GM23338 (cell line): ENCODE measurements around the gene IL22RA2. TPM values are rescaled to one million over a fixed set of nuclear protein-coding genes. Genes with fewer than 3 reads are reported as not detected.

Experiments used
- ATAC-seq: fragments of 200-7000 bp; cut with Tn5 transposase; 3 replicates; pipeline ENCODE4 v1.9.1; 2020
- DNase-seq: peaks from one replicate; pipeline ENCODE4 v3.0.0-alpha.2; 2015; ENCODE audit warnings: low spot score
- H2AFZ ChIP-seq: fragments of 200-600 bp; sonication (generic); 2 replicates; pipeline ENCODE4 v1.8.0; 2016; ENCODE audit warnings: antibody characterized with exemption, mild to moderate bottlenecking, moderate library complexity
- H3F3A ChIP-seq: fragments of 200-600 bp; sonication (generic); replicated peaks from 2 replicates; pipeline ENCODE4 v1.8.0; 2017; ENCODE audit warnings: antibody characterized with exemption, mixed run types, low read depth
- H3K27ac ChIP-seq: fragments of 200-600 bp; sonication (generic); 2 replicates; pipeline ENCODE4 v1.6.1; 2016; ENCODE audit warnings: low read depth
- H3K27me3 ChIP-seq: fragments of 200-600 bp; sonication (generic); 2 replicates; pipeline ENCODE4 v1.8.0; 2016; ENCODE audit warnings: mild to moderate bottlenecking, mixed run types, moderate library complexity; ENCODE audit not compliant: insufficient read depth
- H3K36me3 ChIP-seq: fragments of 200-600 bp; sonication (generic); 2 replicates; pipeline ENCODE4 v1.8.0; 2016; ENCODE audit warnings: mild to moderate bottlenecking; ENCODE audit not compliant: insufficient read depth
- H3K4me1 ChIP-seq: fragments of 200-600 bp; sonication (generic); 2 replicates; pipeline ENCODE4 v1.8.0; 2016; ENCODE audit warnings: mild to moderate bottlenecking, moderate library complexity; ENCODE audit not compliant: insufficient read depth
- H3K4me2 ChIP-seq: fragments of 200-600 bp; sonication (generic); 2 replicates; pipeline ENCODE4 v1.7.1; 2017; ENCODE audit warnings: mixed run types
- H3K4me3 ChIP-seq: fragments of 200-600 bp; sonication (generic); 2 replicates; pipeline ENCODE4 v1.6.1; 2016; ENCODE audit warnings: mixed run types
- H3K79me2 ChIP-seq: fragments of 200-600 bp; sonication (generic); replicated peaks from 2 replicates; pipeline ENCODE4 v1.8.0; 2017; ENCODE audit warnings: mild to moderate bottlenecking; ENCODE audit not compliant: insufficient read depth
- H3K9me2 ChIP-seq: fragments of 200-600 bp; sonication (generic); 2 replicates; pipeline ENCODE4 v1.8.0; 2017; ENCODE audit not compliant: insufficient read depth
- H4K20me1 ChIP-seq: fragments of 200-600 bp; sonication (generic); replicated peaks from 2 replicates; pipeline ENCODE4 v1.8.0; 2017; ENCODE audit warnings: mild to moderate bottlenecking; ENCODE audit not compliant: insufficient read depth
- H3K27ac Mint-ChIP-seq: 2 replicates; pipeline ENCODE4 v1.8.0; 2020; ENCODE audit warnings: inconsistent platforms, mild to moderate bottlenecking, moderate library complexity, mixed read lengths
- H3K27me3 Mint-ChIP-seq: 3 replicates; pipeline ENCODE4 v1.8.0; 2022; ENCODE audit warnings: low read depth, mild to moderate bottlenecking, moderate library complexity, mixed read lengths, inconsistent platforms; ENCODE audit not compliant: insufficient read depth, poor library complexity
- H3K36me3 Mint-ChIP-seq: 3 replicates; pipeline ENCODE4 v1.8.0; 2021; ENCODE audit warnings: low read depth, mild to moderate bottlenecking, inconsistent platforms, moderate library complexity, mixed read lengths
- H3K4me1 Mint-ChIP-seq: 3 replicates; pipeline ENCODE4 v1.8.0; 2020; ENCODE audit warnings: mild to moderate bottlenecking, inconsistent platforms, mixed read lengths
- H3K4me3 Mint-ChIP-seq: 3 replicates; pipeline ENCODE4 v1.8.0; 2021; ENCODE audit warnings: moderate library complexity, mild to moderate bottlenecking, inconsistent platforms, mixed read lengths
- H3K9me3 Mint-ChIP-seq: 3 replicates; pipeline ENCODE4 v1.8.0; 2020; ENCODE audit warnings: moderate library complexity, mild to moderate bottlenecking, inconsistent platforms, mixed read lengths
- CREB1 ChIP-seq: fragments of 250-450 bp; sonication (Bioruptor Pico); IDR thresholded peaks from 2 replicates; pipeline ENCODE4 v1.5.0; 2020; ENCODE audit warnings: low read depth, mild to moderate bottlenecking, moderate library complexity
- CTCF ChIP-seq, 2 experiments: fragments of 200-600 bp in 1 of 2; sonication (generic) in 1 of 2; conservative IDR thresholded peaks; 2 replicates each; pipeline versions ENCODE4 v1.5.1 to v1.6.1; 2016 to 2017; ENCODE audit warnings: antibody characterized with exemption in 2 of 2, low read depth in 2 of 2, mild to moderate bottlenecking in 2 of 2, moderate library complexity in 1 of 2
- ETS1 ChIP-seq: IDR thresholded peaks from 2 replicates; pipeline ENCODE4 v1.6.1; 2016; ENCODE audit warnings: antibody characterized with exemption
- EZH2 ChIP-seq: fragments of 200-600 bp; sonication (generic); IDR thresholded peaks from one replicate; pipeline ENCODE4 v1.8.0; 2017; ENCODE audit warnings: antibody characterized with exemption, mild to moderate bottlenecking, low read depth; ENCODE audit not compliant: unreplicated experiment
- EZH2phosphoT487 ChIP-seq: fragments of 200-600 bp; sonication (generic); IDR thresholded peaks from one replicate; pipeline ENCODE4 v1.8.1; 2018; ENCODE audit warnings: antibody characterized with exemption; ENCODE audit not compliant: unreplicated experiment
- JUNB ChIP-seq: IDR thresholded peaks from one replicate; pipeline ENCODE4 v1.6.1; 2016; ENCODE audit warnings: antibody characterized with exemption; ENCODE audit not compliant: unreplicated experiment
- NANOG ChIP-seq: IDR thresholded peaks from 2 replicates; pipeline ENCODE4 v1.6.1; 2016; ENCODE audit warnings: antibody characterized with exemption, borderline replicate concordance
- POLR2AphosphoS5 ChIP-seq: IDR thresholded peaks from 2 replicates; pipeline ENCODE4 v1.6.1; 2016; ENCODE audit warnings: antibody characterized with exemption, low read depth
- STAT1 ChIP-seq: IDR thresholded peaks from one replicate; pipeline ENCODE4 v1.6.1; 2016; ENCODE audit warnings: antibody characterized with exemption; ENCODE audit not compliant: unreplicated experiment
- ZNF114 ChIP-seq: fragments of 250-450 bp; sonication (Bioruptor Pico); IDR thresholded peaks from 2 replicates; pipeline ENCODE4 v1.5.0; 2020; ENCODE audit warnings: mild to moderate bottlenecking, moderate library complexity
- ZNF462 ChIP-seq: fragments of 250-450 bp; sonication (Bioruptor Pico); IDR thresholded peaks from 2 replicates; pipeline ENCODE4 v1.5.0; 2020; ENCODE audit warnings: mild to moderate bottlenecking, moderate library complexity
- polyA plus RNA-seq: library from polyadenylated mRNA; unstranded; fragments of >200 nt; fragmentation: Nextera tagmentation; extraction: Ambion mirVana; gene quantifications from 2 replicates; pipeline ENCODE4 v1.2.1, GENCODE V29; 2016
- total RNA-seq: library from RNA; depleted of rRNA; stranded (reverse); fragments of >200 nt; shearing (Covaris generic); gene quantifications from 2 replicates; pipeline ENCODE4 v1.2.3, GENCODE V29; 2014

IL22RA2 gene
- total and polyA plus RNA-seq, 2 experiments from 2014 or later = not detected

- no peak for TF ChIP-seq ETS1
- TF ChIP-seq CTCF (conservative IDR thresholded peaks at IDR 0.05; ENCODE audit: low read depth in 2 of 2) = no peak
- TF ChIP-seq POLR2AphosphoS5 = no peak
- TF ChIP-seq STAT1 = no peak
- no peak for TF ChIP-seq EZH2phosphoT487
- no peak for TF ChIP-seq NANOG
- no peak for TF ChIP-seq CREB1 (CRISPR knock-in tag)
- no peak for TF ChIP-seq ZNF114 (CRISPR knock-in tag)
These were observed 56.6 kb downstream of the IL22RA2 start (continued) for GRCh38 chr6:137116807-137117206.

- no peaks in the 10 kb centered on the region; the same call in 1 of the 2 replicates for H3K36me3 ChIP-seq
- ATAC-seq = no peak
- TF ChIP-seq ZNF114 (CRISPR knock-in tag) (no peak), ETS1 (no peak), CREB1 (CRISPR knock-in tag) (no peak), JUNB (no peak), STAT1 (no peak), EZH2phosphoT487 (no peak), POLR2AphosphoS5 (no peak), CTCF (conservative IDR thresholded peaks at IDR 0.05; ENCODE audit: low read depth in 2 of 2) (no peak), NANOG (no peak), ZNF462 (CRISPR knock-in tag) (no peak), EZH2 (no peak)
These were observed 57.8 kb downstream of the IL22RA2 start for GRCh38 chr6:137115658-137116057.

More at GRCh38 chr6:137115658-137116057, 57.8 kb downstream of the IL22RA2 start:
- Histone ChIP-seq H3K4me1 (no peaks in the 10 kb centered on the region), H3K9me2 (no peaks in the 10 kb centered on the region), H3F3A (no peaks in the 10 kb centered on the region), H4K20me1 (no peaks in the 10 kb centered on the region), H3K27ac (no peak overlapping the region), H2AFZ (no peak overlapping the region), H3K4me2 (no peak overlapping the region), H3K4me3 (no peak overlapping the region), H3K79me2 (no peaks in the 10 kb centered on the region), H3K27me3 (no peaks in the 10 kb centered on the region)
- peaks cover 7% of the 10 kb centered on the region for H3K27me3 Mint-ChIP-seq
- no peak overlapping the region for H3K4me3 Mint-ChIP-seq
- H3K4me1 Mint-ChIP-seq = no peaks in the 10 kb centered on the region
- peaks cover 39% of the 10 kb centered on the region for H3K9me3 Mint-ChIP-seq
- DNase-seq = no peak
- no peak overlapping the region for H3K27ac Mint-ChIP-seq
- H3K36me3 Mint-ChIP-seq = peaks cover 27% of the 10 kb centered on the region
